NK-92 treated with Interleukin-12 subunit alpha and Interleukin-12 subunit beta, amount 100 ng/mL, for 24 hours (cell line): ENCODE measurements around the gene MCM10.
"Not testable (repeated sequence)": the region's sequence is repeated elsewhere in the genome, so short reads cannot be mapped to it uniquely, and the experiment has no call there.

Experiments used
- DNase-seq: peaks from one replicate; lab custom pipeline; 2025; lab: John Stamatoyannopoulos, UW

Gene MCM10

GRCh38 chr10:13221572-13221971, 60.2 kb downstream of the MCM10 start:
- no peak for DNase-seq

- DNase-seq, result no peak
These were observed 60.8 kb downstream of the MCM10 start for GRCh38 chr10:13222151-13222550.

GRCh38 chr10:13222566-13222965, 61.2 kb downstream of the MCM10 start:
- no peak for DNase-seq

GRCh38 chr10:13223241-13223640, 61.9 kb downstream of the MCM10 start:
- no peak for DNase-seq

- no peak for DNase-seq
These were observed 63.0 kb downstream of the MCM10 start for GRCh38 chr10:13224210-13224995.

GRCh38 chr10:13225601-13226000, 64.2 kb downstream of the MCM10 start:
- DNase-seq, result no peak

- no peak for DNase-seq
These were observed 65.7 kb downstream of the MCM10 start for GRCh38 chr10:13227031-13227430.

- DNase-seq, result no peak
These were observed 69.8 kb downstream of the MCM10 start for GRCh38 chr10:13231190-13231589.

- DNase-seq, result no peak
These were observed 70.5 kb downstream of the MCM10 start for GRCh38 chr10:13231808-13232207.

GRCh38 chr10:13233358-13233757, 72.0 kb downstream of the MCM10 start:
- DNase-seq, result no peak

- no peak for DNase-seq
These were observed 72.8 kb downstream of the MCM10 start, which contains the start of gene UCMA for GRCh38 chr10:13234172-13234571. Gene UCMA (minus strand): TSS chr10:13234374. CDS start chr10:13234258, 116 bp downstream.

- DNase-seq, result not testable (repeated sequence)
These were observed 73.4 kb downstream of the MCM10 start for GRCh38 chr10:13234736-13235135.

- no peak for DNase-seq
These were observed 75.3 kb downstream of the MCM10 start for GRCh38 chr10:13236638-13237037.

GRCh38 chr10:13238271-13239077, 77.1 kb downstream of the MCM10 start:
- no peak for DNase-seq

- DNase-seq, result no peak
These were observed 78.6 kb downstream of the MCM10 start for GRCh38 chr10:13239923-13240322.

- DNase-seq, result no peak
These were observed 80.3 kb downstream of the MCM10 start for GRCh38 chr10:13241613-13242012.

- DNase-seq, result not testable (repeated sequence)
These were observed 80.9 kb downstream of the MCM10 start for GRCh38 chr10:13242260-13242659.

- no peak for DNase-seq
These were observed 85.9 kb downstream of the MCM10 start for GRCh38 chr10:13247246-13247645.

- no peak for DNase-seq
These were observed 86.4 kb downstream of the MCM10 start for GRCh38 chr10:13247784-13248183.

- no peak for DNase-seq
These were observed 92.4 kb downstream of the MCM10 start for GRCh38 chr10:13253726-13254125.

GRCh38 chr10:13256627-13257026, 95.3 kb downstream of the MCM10 start:
- DNase-seq, result no peak

- DNase-seq, result no peak
These were observed 96.3 kb downstream of the MCM10 start for GRCh38 chr10:13257621-13258140.
